Measurements from ENCODE around the gene PRDM4.
"Not testable (repeated sequence)": the region's sequence is repeated elsewhere in the genome, so short reads cannot be mapped to it uniquely, and the experiment has no call there.

The PRDM4 gene

DNA sequence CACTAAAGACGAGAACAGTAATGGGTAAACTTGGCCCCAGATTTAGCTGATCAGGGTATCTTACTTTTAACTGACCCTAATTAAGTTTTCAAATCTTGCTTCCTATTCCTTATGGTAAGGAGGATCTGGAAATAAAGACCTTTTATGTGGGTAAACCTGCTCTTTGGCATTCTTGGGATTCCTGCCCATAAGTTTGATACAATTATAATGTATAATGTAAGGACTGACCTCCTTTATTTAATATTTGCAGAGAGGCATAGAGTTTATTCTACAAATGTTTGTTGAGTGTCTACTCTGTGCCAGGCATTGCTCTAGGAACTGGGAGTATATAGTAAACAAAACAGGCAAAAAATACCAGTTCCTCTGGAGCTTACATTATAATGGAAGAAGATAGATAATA lies 4.4 kb upstream of the PRDM4 start:
- no peak for DNase-seq

DNA sequence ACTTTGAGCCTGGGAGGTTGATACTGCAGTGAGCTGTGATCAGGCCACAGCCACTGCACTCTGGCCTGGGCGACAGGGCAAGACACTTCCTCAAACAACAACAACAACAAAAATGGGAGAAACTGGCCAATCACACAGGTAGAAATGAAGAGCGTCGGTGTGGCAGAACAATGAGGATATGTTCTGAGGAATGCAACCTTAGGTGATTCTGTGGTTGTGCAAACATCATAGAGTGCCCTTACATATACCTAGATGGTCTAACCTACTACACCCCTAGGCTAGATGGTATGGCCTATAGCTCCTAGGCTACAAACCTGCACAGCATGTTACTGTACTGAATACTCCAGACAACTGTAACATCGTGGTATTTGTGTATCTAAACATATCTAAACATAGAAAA lies 3.7 kb upstream of the PRDM4 start:
- DNase-seq = no peak

DNA sequence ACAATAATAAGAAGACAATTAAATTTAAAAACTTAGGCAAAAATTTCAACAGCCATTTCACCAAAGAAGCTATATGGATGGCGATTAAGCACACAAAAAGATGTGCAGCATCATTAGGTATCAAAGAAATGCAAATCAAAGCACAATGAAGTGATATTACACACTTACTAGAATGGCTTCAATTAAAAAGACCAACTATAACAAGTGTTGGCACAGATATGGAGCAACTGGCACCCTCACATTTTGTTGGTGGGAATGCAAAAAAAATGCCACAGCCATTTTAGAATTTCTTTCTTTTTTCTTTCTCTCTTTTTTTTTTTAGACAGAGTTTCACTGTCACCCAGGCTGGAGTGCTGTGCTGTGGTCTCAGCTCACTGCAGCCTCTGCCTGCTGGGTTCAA lies 1.9 kb upstream of the PRDM4 start:
- no peak for DNase-seq

DNA sequence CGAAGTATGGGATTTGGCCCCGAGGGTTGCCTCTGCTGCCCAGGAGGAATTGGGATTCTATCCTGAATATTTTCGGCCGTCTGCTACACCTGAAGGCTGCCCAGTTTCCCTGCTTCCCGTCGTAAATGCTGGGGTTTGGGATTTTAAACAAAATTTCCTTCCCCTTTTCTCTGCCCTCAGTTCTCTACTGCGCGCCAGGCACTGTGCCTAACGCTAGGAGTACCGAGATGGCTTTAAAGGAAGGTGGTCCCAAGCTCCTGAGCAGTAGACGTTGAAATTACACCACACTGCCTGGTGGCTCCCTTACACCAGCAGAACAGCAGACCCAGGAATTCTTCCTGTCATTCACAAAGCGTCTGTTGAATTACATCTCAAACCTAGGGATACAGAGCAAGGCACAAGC lies 566 bp upstream of the PRDM4 start:
- DNase-seq = no peak

DNA sequence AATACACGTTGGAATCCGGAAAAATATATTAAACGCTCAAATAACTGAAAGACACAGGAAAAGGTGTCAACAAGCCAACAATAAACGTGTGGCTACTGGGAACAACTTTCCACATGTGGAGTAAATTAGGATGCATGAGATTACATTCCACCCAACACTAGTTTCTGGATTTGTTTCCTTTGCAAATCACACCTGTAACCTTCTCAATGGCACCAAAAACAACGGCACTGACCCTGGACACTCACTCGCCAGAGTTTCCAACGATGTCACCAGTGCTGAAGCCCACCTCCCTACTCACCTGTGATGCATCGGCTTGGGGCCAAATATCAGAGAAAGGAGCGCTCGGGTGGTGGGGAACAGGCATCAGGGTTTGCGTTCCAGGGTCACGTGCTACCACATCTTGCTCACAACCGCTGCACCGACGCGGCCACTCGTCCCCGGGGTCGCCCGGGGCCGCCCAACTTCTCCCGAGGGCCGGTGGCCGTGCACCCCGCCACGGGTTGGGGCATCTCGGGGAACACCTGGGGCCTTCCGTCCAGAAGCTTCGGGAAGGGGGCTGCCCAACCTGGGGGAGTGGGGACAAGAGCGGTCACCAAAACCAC lies 629 bp downstream of the PRDM4 start:
- no peak for DNase-seq

DNA sequence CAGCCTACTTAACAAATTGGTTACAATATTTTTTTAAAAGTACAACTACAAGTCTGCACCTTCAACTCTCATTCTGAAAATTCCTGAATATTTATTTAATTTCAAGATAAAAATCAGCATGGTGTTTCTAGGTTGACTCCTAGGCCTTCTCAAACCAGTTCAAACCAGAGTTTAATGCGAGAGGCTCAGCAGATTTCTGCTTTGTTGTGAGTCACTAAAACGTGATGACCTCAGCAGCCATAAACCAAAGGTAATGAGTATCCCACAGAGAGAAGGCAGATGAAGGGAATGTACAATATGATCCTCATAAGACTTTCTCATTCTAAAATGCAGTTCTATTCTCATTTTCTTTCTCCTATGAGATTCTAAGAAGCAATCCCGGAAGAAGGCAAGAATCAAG lies 1.5 kb downstream of the PRDM4 start:
- DNase-seq = peak; percentile 28

- no peak for DNase-seq
These were observed 11.9 kb downstream of the PRDM4 start for GRCh38 chr12:107749083-107749482.

GRCh38 chr12:107748472-107748871 lies 12.5 kb downstream of the PRDM4 start:
- no peak for DNase-seq

GRCh38 chr12:107736914-107737313 lies 24.0 kb downstream of the PRDM4 start:
- no peak for DNase-seq

GRCh38 chr12:107735763-107736162 lies 25.2 kb downstream of the PRDM4 start:
- DNase-seq = no peak

- no peak for DNase-seq
These were observed 26.8 kb downstream of the PRDM4 start for GRCh38 chr12:107734139-107734538.

- DNase-seq = no peak
These were observed 28.6 kb downstream of the PRDM4 start for GRCh38 chr12:107732365-107732764.

DNA sequence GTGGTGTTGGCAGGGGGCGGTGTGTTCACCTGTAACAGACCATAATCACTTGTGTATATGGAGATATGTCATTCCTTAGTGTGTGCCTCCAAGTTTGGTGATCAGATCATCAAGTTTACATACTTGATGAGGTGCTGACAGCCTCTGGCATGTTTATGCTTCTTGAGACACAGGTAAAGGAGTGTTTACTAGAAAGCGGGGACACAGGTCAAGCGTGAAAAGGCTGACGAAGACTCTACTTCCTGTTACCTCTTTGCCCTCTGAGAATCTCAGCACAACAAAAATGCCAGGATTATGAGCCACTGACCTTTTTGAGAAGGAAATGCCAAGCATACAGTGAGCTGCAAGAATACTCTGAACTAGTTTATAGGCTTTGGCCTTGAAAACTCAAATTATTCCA lies 29.6 kb downstream of the PRDM4 start:
- DNase-seq = no peak

DNA sequence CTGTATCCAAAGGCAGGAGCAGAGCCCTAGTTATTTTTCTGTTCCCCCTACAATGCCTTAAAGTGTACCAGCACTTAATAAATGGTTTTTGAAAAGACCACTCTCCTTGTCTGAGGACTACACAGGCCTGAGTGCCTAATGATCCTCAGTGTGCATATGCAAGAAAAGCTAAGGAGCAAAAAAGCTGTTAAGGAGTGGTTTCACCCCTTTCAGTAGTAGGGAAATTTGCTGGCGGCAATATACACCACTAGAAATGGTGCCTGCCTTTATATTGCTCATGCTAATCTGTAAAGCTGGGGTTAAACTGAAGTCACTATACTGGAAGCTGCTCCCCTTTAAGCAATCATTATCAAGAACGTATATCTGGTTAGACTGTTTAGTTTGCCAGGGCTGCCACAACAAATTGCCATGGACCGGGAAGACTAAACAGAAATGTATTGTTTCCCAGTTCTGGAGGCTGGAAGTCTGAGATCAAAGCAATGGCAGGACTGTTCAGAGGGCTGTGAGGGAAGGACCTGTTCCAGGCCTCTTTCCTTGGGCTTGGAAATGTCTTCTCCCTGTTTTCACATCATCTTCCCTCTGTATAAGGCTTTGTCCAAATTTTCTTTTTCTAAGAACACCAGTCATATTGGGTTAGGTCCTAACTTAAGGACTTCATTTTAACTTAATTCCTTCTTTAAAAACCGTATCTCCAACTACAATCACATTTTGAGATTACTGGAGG lies 30.2 kb downstream of the PRDM4 start:
- DNase-seq = no peak

DNA sequence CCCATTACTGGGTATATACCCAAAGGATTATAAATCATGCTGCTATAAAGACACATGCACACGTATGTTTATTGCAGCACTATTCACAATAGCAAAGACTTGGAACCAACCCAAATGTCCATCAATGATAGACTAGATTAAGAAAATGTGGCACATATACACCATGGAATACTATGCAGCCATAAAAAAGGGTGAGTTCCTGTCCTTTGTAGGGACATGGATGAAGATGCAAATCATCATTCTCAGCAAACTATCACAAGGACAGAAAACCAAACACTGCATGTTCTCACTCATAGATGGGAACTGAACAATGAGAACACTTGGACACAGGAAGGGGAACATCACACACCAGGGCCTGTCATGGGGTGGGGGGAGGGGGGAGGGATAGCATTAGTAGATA lies 33.2 kb downstream of the PRDM4 start:
- not testable (repeated sequence) for DNase-seq

- not testable (repeated sequence) for DNase-seq
These were observed 33.6 kb downstream of the PRDM4 start for GRCh38 chr12:107727327-107727726.

GRCh38 chr12:107718606-107719005 lies 42.3 kb downstream of the PRDM4 start:
- no peak for DNase-seq

- DNase-seq = no peak
These were observed 45.2 kb downstream of the PRDM4 start for GRCh38 chr12:107715780-107716179.

GRCh38 chr12:107705522-107705921 lies 55.4 kb downstream of the PRDM4 start:
- not testable (repeated sequence) for DNase-seq

DNA sequence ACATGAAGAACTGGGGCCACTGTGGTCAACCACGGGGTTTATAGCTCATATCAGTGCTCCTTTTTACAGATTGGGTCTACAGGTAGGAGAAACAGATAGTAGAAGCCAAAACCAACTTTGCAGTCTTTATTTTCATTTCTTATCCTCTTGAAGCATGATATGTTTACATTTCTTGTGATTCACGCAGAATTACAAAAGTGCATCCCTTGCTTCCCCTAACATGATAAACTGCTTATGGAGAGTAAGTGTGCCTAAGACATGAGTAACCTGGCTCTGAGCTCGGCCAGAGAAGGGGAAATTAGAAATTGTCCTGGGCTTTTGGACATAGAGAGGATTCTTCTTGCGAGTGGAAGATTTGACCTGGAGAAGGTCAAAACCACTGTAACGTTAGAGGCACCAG lies 56.9 kb downstream of the PRDM4 start:
- DNase-seq = no peak

- DNase-seq = no peak
These were observed 58.8 kb downstream of the PRDM4 start for GRCh38 chr12:107702106-107702505.

DNA sequence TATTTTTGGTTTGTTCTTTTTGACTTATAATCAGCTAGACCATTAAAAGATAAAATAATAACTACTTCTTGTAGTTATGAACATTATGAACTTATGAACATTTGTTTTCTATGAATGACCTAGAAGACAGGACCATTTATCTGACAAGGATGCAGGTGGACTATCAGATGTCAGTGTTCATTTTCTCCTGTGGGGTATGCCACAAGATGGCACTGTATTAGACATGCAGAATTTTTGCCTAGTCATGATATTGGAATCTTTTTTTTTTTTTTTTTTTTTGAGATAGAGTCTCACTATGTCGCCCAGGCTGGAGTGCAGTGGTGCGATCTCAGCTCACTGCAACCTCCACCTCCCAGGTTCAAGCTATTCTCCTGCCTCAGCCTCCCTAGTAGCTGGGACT lies 65.2 kb downstream of the PRDM4 start:
- DNase-seq = not testable (repeated sequence)

DNA sequence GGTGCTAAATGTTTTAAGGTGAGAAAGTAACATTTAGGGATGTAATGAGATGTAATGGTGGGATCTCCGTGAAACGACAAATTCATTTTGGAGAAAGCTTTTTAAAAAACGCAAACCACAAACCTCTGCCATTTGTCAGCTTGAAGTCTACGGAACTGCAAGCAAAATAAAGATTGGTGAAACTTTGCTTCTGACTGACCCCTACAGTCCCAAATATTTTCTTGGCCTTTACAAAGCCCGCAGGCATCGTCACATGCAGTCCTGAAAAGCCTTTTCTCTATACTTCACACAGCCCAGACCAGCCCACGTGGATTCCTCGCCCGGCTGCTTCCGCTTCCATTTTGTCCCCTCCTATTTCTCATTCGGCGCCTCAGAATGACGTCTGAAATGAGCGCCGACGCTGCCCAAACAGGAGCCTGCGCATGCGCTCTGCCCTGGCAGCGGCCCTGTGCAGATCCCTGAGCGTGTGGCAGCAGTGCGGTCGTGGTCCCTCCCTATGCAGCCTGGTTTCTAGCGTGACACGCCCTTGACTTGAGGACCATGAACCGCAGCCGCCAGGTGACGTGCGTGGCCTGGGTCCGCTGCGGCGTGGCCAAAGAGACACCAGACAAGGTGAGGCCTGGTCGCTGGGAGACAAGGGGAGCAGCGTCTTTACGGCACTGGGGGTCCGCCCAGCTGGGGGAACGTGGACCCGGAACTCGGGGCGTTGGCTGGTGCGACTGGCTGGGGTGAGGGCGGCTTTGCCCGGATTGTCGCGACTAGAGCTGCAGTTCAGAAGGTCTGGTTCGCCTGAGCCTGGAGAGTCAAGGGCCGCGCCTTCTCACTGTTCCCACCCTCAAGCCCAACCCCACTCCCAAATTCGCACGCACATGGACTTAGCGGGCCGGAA lies 75.3 kb downstream of the PRDM4 start, which contains the start of gene PWP1:
Gene PWP1 (plus strand): TSS at position 440 of the 889 bp plus-strand sequence. CDS start 101 bp downstream, at position 541.
- DNase-seq = peak; percentile 80

DNA sequence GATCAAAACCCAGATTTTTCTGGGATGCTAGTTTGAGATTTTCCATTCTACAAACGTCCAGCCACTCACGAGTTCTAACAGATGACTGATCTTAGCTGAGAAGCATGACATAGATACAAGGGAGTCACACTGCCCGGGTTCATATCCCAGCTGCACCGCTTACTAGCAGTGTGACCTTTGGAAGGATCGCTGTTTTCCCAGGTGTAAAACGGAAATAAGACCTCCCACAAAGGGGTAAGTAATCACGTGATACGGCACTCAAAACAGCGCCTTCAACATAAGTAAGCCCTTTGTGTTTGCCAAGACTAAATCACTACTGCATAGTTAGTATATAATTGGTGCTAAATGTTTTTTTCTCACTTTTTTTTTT lies 76.0 kb downstream of the PRDM4 start:
- no peak for DNase-seq
